ENCODE data around the gene ASF1B.
"Not testable (repeated sequence)": the region's sequence is repeated elsewhere in the genome, so short reads cannot be mapped to it uniquely, and the experiment has no call there.

The ASF1B gene

GRCh38 chr19:14159059-14159458 is 22.7 kb upstream of the ASF1B start:
- DNase-seq, result no peak

GRCh38 chr19:14158276-14159023 is 22.1 kb upstream of the ASF1B start:
- no peak for DNase-seq

DNA sequence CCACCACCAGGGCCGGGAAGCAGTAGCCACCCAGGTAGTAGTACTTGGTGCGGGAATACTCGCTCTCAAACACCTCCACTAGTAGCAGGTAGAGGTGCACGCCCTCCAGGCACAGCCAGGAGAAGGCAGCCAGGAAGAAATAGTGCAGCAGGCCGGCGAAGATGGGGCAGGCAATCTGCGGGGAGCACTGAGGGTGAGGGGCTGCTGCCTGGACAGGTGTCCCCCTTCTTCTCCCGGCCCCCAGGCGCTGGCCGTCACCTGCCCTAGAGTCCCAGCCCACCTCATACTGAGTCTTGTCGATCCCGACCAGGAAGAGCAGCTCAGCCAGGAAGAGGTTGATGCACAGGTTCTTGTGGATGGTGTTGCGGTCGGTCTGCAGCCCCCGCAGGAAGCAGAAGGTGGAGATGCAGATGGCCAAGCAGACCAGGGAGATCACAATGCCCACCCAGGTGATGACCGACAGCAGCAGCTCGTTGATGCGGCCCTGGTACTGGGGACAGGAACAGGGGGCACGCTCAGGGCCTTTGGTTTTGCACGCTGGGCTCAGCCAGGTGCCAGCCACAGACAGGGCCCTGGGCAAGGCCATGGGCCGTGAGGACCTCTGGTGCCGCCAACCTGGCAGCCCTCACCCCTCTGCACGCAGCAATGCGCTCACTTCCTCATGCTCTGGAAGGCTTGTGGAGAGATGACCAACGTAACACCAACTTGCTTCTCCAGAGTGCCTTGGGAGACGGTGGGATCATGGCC is 20.8 kb upstream of the ASF1B start:
- DNase-seq, result no peak

DNA sequence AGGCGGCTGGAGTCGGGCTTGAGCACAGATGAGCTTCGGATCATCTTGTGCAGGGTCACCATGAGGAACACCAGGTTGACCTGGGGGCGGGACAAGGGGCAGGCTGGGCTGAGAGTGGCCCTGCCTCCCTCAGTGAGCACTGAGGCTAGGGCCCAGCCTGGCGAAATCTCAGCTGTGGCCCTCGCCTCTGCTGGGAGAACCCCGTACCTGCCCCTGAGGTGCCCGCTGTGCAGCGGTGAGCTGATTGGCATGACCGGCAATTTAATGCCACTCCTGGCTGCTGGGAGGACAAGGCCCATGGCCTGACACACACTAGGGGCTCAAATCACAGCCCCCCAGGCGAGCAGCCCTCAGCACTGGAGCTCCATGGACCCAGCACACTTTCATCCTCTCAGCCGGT is 19.7 kb upstream of the ASF1B start:
- DNase-seq, result no peak

- no peak for DNase-seq
These were observed 19.0 kb upstream of the ASF1B start for GRCh38 chr19:14155371-14155770.

- DNase-seq, result no peak
These were observed 16.3 kb upstream of the ASF1B start for GRCh38 chr19:14152713-14153112.

- DNase-seq, result no peak
These were observed 14.6 kb upstream of the ASF1B start for GRCh38 chr19:14150770-14151661.

GRCh38 chr19:14150041-14150769 is 13.8 kb upstream of the ASF1B start:
- DNase-seq, result peak; percentile 86

DNA sequence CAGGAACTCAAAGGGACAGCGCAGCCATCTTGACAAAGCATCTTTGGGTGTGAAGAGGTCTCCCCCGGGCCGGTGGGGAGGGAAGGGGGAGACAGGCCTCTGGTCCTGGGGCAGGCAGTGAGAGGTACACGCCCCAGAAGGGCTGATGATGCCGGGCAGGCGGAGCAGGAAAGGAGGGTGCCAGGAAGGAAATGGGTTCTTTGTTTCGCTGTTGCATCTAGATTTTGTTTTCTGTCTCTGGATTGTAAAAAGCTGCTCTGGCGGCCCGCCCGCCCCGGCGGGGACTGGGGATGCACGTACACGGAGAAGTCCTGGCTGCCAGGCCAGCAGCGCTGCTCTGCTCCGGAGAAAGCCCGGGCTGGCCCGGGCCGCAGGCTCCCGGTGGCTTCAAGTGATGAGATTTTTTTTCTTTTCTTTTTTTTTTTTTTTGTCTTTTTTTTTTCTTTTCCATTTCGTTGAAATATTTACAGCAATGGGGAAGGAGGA is 13.2 kb upstream of the ASF1B start:
- DNase-seq, result no peak

GRCh38 chr19:14148751-14149410 is 12.5 kb upstream of the ASF1B start:
- no peak for DNase-seq

- peak; percentile 80 for DNase-seq
These were observed 11.6 kb upstream of the ASF1B start for GRCh38 chr19:14147797-14148605.

DNA sequence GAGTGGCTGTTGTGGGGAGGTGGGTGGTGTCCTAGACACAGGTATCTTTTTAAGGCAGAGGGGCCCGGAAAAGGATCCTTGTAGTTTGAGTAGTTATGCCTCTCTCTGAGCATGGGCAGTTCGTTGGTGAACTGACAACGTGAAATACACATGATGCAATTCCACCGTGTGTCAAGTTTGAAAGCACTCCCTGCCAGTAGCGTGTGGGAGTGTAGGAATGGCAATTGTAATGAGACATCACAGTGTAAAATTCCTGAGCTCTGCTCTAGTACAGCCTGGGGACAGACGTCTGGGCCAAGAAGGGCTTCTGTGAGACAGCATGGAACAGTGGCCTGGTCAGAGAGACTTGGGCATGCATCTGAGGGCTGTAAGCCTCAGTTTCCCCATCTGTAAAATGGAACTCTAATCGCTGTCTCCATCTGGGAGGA is 10.4 kb upstream of the ASF1B start:
- no peak for DNase-seq

- not testable (repeated sequence) for DNase-seq
These were observed 9.8 kb upstream of the ASF1B start for GRCh38 chr19:14146169-14146568.

GRCh38 chr19:14145381-14145780 is 9.0 kb upstream of the ASF1B start:
- no peak for DNase-seq

DNA sequence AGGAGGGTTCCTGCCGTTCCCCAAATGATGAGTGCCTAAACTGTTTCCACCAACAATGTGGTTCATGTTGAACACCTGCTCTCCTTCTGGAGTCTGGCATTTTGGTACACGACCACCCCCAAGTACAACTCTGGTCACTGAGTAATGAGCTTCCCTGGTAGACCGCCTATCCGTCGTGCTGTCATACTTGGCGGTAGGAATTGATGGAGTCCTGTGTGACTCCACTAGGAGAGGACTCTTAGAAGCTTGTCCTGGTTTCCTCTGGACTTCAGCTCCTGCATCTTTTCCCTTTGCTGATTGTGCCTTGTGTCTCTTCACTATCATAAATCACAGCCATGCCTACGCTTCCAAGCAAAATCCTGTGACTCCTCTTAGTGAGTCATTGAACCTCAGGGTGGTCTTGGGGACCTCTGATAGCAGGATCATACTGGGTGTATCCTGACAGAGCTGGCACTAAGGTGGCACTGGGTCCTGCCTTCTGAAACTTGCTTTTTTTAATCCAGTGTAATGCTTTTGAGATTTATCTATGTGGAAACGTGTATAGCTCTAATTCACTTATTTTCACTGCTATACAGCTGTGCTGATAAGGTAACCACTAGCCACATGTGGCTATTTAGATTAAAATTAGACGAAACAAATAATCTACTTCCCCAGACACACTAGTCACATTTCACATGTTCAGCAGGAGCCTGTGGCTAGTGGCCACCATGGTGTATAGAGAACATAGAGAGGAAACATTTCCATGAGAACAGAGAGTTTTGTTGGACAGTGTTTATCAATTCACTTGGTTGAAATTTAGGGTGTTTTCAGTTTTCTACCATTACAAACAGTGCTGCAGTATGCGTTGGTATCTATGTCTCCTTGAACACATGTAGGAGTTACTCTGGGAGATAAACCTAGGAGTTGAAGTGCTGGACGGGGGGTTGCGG is 6.1 kb upstream of the ASF1B start:
- DNase-seq, result no peak

DNA sequence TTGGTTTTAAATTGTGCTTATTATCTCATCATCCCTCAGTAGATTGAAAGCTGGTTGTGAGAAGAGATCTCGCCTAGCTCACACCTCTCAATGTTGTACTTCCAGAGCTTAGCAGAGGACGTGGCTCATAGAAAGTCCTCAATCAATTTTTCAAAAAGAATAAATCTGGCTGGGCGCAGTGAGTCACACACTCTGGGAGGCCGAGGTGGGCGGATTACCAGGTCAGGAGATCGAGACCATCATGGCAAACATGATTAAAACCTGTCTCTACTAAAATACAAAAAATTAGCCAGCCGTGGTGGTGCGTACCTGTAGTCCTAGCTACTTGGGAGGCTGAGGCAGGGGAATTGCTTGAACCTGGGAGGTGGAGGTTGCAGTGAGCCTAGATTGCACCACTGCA is 4.7 kb upstream of the ASF1B start:
- no peak for DNase-seq

DNA sequence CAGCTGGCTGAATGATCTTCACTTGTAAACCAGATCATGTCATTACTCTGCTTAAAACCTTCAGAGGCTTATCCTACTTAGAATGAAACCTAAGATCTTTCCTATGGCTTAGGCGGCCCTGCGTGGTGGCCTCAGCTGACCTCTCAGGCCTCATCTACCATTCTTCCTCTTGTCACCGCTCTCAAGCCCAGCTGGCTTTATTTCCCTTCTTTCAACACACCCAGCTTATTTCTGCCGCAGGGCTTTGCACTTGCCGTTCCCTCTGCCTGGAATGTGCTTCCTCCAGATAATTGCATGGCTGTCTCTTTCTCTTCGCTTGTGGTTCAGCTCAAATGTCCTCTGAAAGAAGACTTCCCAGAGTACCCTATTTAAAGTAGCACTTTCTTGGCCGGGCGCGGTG is 3.6 kb upstream of the ASF1B start:
- DNase-seq, result peak; percentile 100

GRCh38 chr19:14138576-14139265 is 2.3 kb upstream of the ASF1B start:
- DNase-seq, result no peak

- peak; percentile 57 for DNase-seq
These were observed 342 bp downstream of the ASF1B start for GRCh38 chr19:14135985-14136508.

All from NCI-H82 (cell line).